Neuronal stem cell (in vitro differentiated cells): ENCODE results near the gene BEX3.

Source experiments
- DNase-seq: peaks from one replicate; pipeline ENCODE4 v3.0.0-alpha.2; 2013; ENCODE audit warnings: low spot score
- H2AFZ ChIP-seq: one replicate; pipeline ENCODE4 v1.6.1; 2013; ENCODE audit warnings: mild to moderate bottlenecking, low read length, inconsistent platforms
- H2AK5ac ChIP-seq: 2 replicates; pipeline ENCODE4 v1.6.1; 2013; ENCODE audit warnings: low read depth, mild to moderate bottlenecking, inconsistent platforms, low read length, moderate library complexity, mixed read lengths
- H2BK120ac ChIP-seq: 2 replicates; pipeline ENCODE4 v1.6.1; 2013; ENCODE audit warnings: low read depth, mild to moderate bottlenecking, inconsistent platforms, low read length, moderate library complexity, mixed read lengths
- H2BK12ac ChIP-seq: one replicate; pipeline ENCODE4 v1.6.1; 2013; ENCODE audit warnings: low read length, inconsistent platforms
- H2BK15ac ChIP-seq: 2 replicates; pipeline ENCODE4 v1.6.1; 2013; ENCODE audit warnings: mild to moderate bottlenecking, low read length, inconsistent platforms, mixed read lengths
- H2BK5ac ChIP-seq: one replicate; pipeline ENCODE4 v1.6.1; 2013; ENCODE audit warnings: inconsistent platforms, mild to moderate bottlenecking, low read length, moderate library complexity
- H3K14ac ChIP-seq: one replicate; pipeline ENCODE4 v1.6.1; 2013; ENCODE audit warnings: low read length, inconsistent platforms
- H3K18ac ChIP-seq: 2 replicates; pipeline ENCODE4 v1.6.1; 2013; ENCODE audit warnings: low read length, inconsistent platforms
- H3K23ac ChIP-seq: 2 replicates; pipeline ENCODE4 v1.6.1; 2013; ENCODE audit warnings: low read depth, mild to moderate bottlenecking, mixed read lengths, low read length, inconsistent platforms; ENCODE audit not compliant: poor library complexity
- H3K27ac ChIP-seq: replicated peaks from 3 replicates; pipeline ENCODE4 v1.5.1; 2013; ENCODE audit warnings: low read length, inconsistent platforms
- H3K27me3 ChIP-seq, 3 experiments: 2 replicates each; pipeline ENCODE4 v1.6.1; 2013; ENCODE audit warnings: low read length in 3 of 3, mild to moderate bottlenecking in 2 of 3, inconsistent platforms in 1 of 3, low read depth in 1 of 3, mixed read lengths in 1 of 3, moderate library complexity in 1 of 3; ENCODE audit not compliant: control insufficient read depth in 3 of 3, insufficient read depth in 3 of 3
- H3K36me3 ChIP-seq, 2 donors: replicated peaks in 1 of 2; 2 replicates each; pipeline ENCODE4 v1.6.1; 2013; ENCODE audit warnings: low read length in 2 of 2; ENCODE audit not compliant: control insufficient read depth in 2 of 2, insufficient read depth in 2 of 2
- H3K4ac ChIP-seq: 2 replicates; pipeline ENCODE4 v1.6.1; 2013; ENCODE audit warnings: inconsistent platforms, mild to moderate bottlenecking, low read length, moderate library complexity
- H3K4me1 ChIP-seq, 2 donors: 1 replicate in 1 of 2; 2 replicates in 1 of 2; pipeline ENCODE4 v1.6.1; 2013; ENCODE audit warnings: low read length in 2 of 2, low read depth in 1 of 2; ENCODE audit not compliant: control insufficient read depth in 2 of 2, insufficient read depth in 1 of 2
- H3K4me2 ChIP-seq: one replicate; pipeline ENCODE4 v1.6.1; 2013; ENCODE audit warnings: mild to moderate bottlenecking, low read length, inconsistent platforms; ENCODE audit not compliant: insufficient read depth, poor library complexity, severe bottlenecking
- H3K4me3 ChIP-seq, 2 donors: 2 replicates each; pipeline ENCODE4 v1.5.1; 2013; ENCODE audit warnings: low read length in 2 of 2, mild to moderate bottlenecking in 2 of 2, inconsistent platforms in 1 of 2, moderate library complexity in 1 of 2
- H3K79me1 ChIP-seq: one replicate; pipeline ENCODE4 v1.6.1; 2013; ENCODE audit warnings: low read depth, mild to moderate bottlenecking, inconsistent platforms, low read length, moderate library complexity
- H3K9ac ChIP-seq: one replicate; pipeline ENCODE4 v1.6.1; 2013; ENCODE audit warnings: mild to moderate bottlenecking, low read depth, low read length, inconsistent platforms; ENCODE audit not compliant: poor library complexity
- H3K9me3 ChIP-seq, 2 donors: replicated peaks in 1 of 2; 2 replicates each; pipeline versions ENCODE3 to v1.6.1; 2013; ENCODE audit warnings: low read length in 2 of 2, mild to moderate bottlenecking in 2 of 2, inconsistent platforms in 1 of 2, low read depth in 1 of 2, mixed read lengths in 1 of 2, moderate library complexity in 1 of 2; ENCODE audit not compliant: control insufficient read depth in 2 of 2, insufficient read depth in 1 of 2
- H4K8ac ChIP-seq: one replicate; pipeline ENCODE4 v1.6.1; 2013; ENCODE audit warnings: low read depth, mild to moderate bottlenecking, inconsistent platforms, low read length, moderate library complexity
- H4K91ac ChIP-seq: one replicate; pipeline ENCODE4 v1.6.1; 2013; ENCODE audit warnings: low read length, low read depth, mild to moderate bottlenecking, inconsistent platforms; ENCODE audit not compliant: poor library complexity
- WGBS, 2 donors: extraction: QIAGEN DNeasy Blood & Tissue Kit; methylation state at CpG; one replicate each; pipeline ENCODE4 v1.1.7; 2013; ENCODE audit warnings: missing lambda C conversion rate in 2 of 2, mixed read lengths in 1 of 2; ENCODE audit not compliant: insufficient read length in 2 of 2, insufficient replicate concordance in 1 of 2; ENCODE audit errors: extremely low coverage in 2 of 2; 5-methylcytosine and 5-hydroxymethylcytosine counted together

The BEX3 gene

DNA sequence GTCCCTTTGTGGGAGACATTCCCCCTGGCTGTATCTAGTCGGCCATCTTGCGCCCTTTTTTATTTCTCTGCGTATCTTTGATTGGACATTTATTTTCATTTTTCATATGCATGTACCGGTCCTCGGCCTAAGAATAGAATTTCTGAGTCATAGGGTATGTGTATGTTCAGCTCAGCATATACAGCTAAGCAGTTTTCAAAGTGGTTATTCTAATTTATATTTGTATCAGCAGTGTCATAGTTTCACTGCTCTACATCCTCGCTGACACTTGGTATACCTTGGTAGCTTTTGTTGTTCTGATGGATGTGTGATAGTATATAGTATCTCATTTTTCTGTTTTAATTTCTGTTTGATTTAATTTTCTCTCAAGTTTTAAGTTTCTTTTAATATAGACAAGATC lies 38.7 kb downstream of the BEX3 start:
- H2BK120ac ChIP-seq, result no peak overlapping the region
- H3K27ac ChIP-seq, result no peak overlapping the region
- no peak for DNase-seq
- no peaks in the 10 kb centered on the region for H3K79me1 ChIP-seq
- no peak overlapping the region for H3K4me2 ChIP-seq
- H3K9ac ChIP-seq, result no peak overlapping the region
- H2BK5ac ChIP-seq, result no peak overlapping the region
- no peak overlapping the region for H2BK12ac ChIP-seq
- no peak overlapping the region for H4K8ac ChIP-seq
- H2BK15ac ChIP-seq, result no peak overlapping the region
- H2AFZ ChIP-seq, result no peak overlapping the region
- no peak overlapping the region for H3K14ac ChIP-seq
- WGBS, 2 donors, result no CpG with 5 or more reads among the region's 6 CpGs
- H3K23ac ChIP-seq, result no peak overlapping the region
- no peak overlapping the region for H3K4ac ChIP-seq
- no peak overlapping the region for H4K91ac ChIP-seq
- peaks cover 0 to 6% of the 10 kb centered on the region in 2 donors for H3K4me1 ChIP-seq
- H3K27me3 ChIP-seq, result no peaks in the 10 kb centered on the region
- no peak overlapping the region for H3K4me3 ChIP-seq
- peaks cover 0 to 22% of the 10 kb centered on the region in 2 donors for H3K36me3 ChIP-seq
- H3K9me3 ChIP-seq, result peaks cover 0 to 4% of the 10 kb centered on the region in 2 donors
- no peak overlapping the region for H2AK5ac ChIP-seq
- no peak overlapping the region for H3K18ac ChIP-seq

DNA sequence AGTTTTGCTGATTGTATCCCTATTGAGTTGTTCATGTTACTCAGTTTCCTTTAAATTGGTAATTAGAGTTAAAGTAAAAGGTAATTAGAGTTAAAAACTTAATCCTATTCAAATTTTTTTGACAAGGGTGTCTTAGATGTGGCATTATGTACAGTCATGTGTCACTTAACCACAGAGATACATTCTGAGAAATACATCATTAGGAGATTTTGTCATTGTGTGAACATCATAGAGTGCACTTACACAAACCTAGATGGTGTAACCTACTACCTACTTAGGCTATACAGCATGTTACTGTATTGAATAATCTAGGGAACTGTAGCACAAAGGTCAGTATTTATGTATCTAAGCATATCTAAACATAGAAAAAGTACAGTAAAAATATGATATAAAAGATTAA lies 39.2 kb downstream of the BEX3 start:
- Histone ChIP-seq H4K91ac (no peak overlapping the region), H3K18ac (no peak overlapping the region), H2BK120ac (no peak overlapping the region), H3K4me3 (no peak overlapping the region), H2BK15ac (no peak overlapping the region), H3K4me1 (peaks cover 0 to 6% of the 10 kb centered on the region in 2 donors), H3K4me2 (no peak overlapping the region), H3K36me3 (peaks cover 0 to 21% of the 10 kb centered on the region in 2 donors), H4K8ac (no peak overlapping the region), H3K14ac (no peak overlapping the region), H3K27ac (no peak overlapping the region), H2BK5ac (no peak overlapping the region), H3K27me3 (no peaks in the 10 kb centered on the region), H3K9ac (no peak overlapping the region), H3K23ac (no peak overlapping the region), H2AK5ac (no peak overlapping the region), H3K9me3 (peaks cover 0 to 4% of the 10 kb centered on the region in 2 donors), H3K79me1 (no peaks in the 10 kb centered on the region), H2AFZ (no peak overlapping the region), H3K4ac (no peak overlapping the region), H2BK12ac (no peak overlapping the region)
- no peak for DNase-seq

DNA sequence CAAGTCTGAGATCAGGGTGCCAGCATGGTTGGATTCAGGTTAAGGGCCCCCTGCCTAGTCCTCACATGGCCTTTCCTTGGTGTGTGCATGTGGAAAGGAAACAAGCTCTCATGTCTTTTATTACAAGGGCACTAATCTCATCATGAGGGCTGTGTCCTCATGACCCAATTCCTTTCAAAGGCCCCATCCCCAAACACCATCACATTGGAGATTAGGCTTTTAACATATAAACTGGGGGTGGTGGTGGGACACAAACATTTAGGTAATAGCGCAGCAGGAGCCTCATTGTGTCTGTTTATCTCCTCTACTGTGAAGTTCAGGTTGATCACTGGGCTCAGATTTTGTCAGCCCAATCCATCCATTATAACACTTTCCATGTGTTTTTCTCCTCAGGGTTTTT lies 41.0 kb downstream of the BEX3 start:
- Histone ChIP-seq H3K36me3 (peaks cover 0 to 11% of the 10 kb centered on the region in 2 donors), H2BK12ac (no peak overlapping the region), H3K4me3 (no peak overlapping the region), H3K4me2 (no peak overlapping the region), H3K9ac (no peak overlapping the region), H3K79me1 (no peaks in the 10 kb centered on the region), H2BK120ac (no peak overlapping the region), H4K91ac (no peak overlapping the region), H3K18ac (no peak overlapping the region), H3K27me3 (no peaks in the 10 kb centered on the region), H3K9me3 (no peaks in the 10 kb centered on the region), H3K23ac (no peak overlapping the region), H3K4ac (no peak overlapping the region), H2BK15ac (no peak overlapping the region), H2AK5ac (no peak overlapping the region), H3K4me1 (peaks cover 0 to 6% of the 10 kb centered on the region in 2 donors), H4K8ac (no peak overlapping the region), H2BK5ac (no peak overlapping the region), H2AFZ (no peak overlapping the region), H3K14ac (no peak overlapping the region), H3K27ac (no peak overlapping the region)
- no CpG with 5 or more reads among the region's 1 CpG for WGBS, 2 donors
- no peak for DNase-seq

DNA sequence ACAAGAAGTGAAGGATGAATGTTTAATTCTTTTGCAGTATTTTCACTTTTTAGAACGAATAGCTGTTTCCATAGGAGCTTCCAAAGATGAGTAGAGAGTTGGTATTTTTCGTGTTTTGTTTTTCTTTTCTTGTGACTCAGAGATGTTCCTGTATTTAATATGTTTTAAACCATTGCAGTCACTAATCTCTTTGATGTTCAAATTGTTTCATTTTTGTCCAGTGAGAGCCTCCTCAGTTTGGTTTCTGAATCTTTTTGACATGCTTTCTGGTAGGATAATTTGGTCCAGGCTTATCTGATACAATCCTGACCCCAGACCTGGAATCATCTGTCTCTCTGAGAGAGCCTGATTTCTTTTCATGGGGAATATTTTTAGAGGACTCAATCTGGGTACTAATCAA lies 41.6 kb downstream of the BEX3 start:
- Histone ChIP-seq H2BK5ac (no peak overlapping the region), H4K8ac (no peak overlapping the region), H3K27me3 (no peaks in the 10 kb centered on the region), H2BK120ac (no peak overlapping the region), H3K36me3 (peaks cover 0 to 11% of the 10 kb centered on the region in 2 donors), H2BK15ac (no peak overlapping the region), H3K27ac (no peak overlapping the region), H2AFZ (no peak overlapping the region), H2BK12ac (no peak overlapping the region), H2AK5ac (no peak overlapping the region), H3K4me2 (no peak overlapping the region), H3K4me3 (no peak overlapping the region), H4K91ac (no peak overlapping the region), H3K23ac (no peak overlapping the region), H3K18ac (no peak overlapping the region), H3K4me1 (peaks cover 0 to 6% of the 10 kb centered on the region in 2 donors), H3K4ac (no peak overlapping the region), H3K79me1 (no peaks in the 10 kb centered on the region), H3K9ac (no peak overlapping the region), H3K9me3 (no peaks in the 10 kb centered on the region), H3K14ac (no peak overlapping the region)
- DNase-seq, result no peak
- no CpG with 5 or more reads among the region's 2 CpGs for WGBS, 2 donors
